Epithelial cell of prostate (primary cell): ENCODE measurements around the gene FDX1.

Experiments
- DNase-seq: peaks from one replicate; pipeline ENCODE4 v3.0.0-alpha.2; 2011; ENCODE audit warnings: low read depth, low spot score
- H3K27ac ChIP-seq: fragments of 450-650 bp; 2 replicates; pipeline ENCODE4 v1.5.1; 2017; ENCODE audit warnings: mild to moderate bottlenecking

Gene FDX1

DNA sequence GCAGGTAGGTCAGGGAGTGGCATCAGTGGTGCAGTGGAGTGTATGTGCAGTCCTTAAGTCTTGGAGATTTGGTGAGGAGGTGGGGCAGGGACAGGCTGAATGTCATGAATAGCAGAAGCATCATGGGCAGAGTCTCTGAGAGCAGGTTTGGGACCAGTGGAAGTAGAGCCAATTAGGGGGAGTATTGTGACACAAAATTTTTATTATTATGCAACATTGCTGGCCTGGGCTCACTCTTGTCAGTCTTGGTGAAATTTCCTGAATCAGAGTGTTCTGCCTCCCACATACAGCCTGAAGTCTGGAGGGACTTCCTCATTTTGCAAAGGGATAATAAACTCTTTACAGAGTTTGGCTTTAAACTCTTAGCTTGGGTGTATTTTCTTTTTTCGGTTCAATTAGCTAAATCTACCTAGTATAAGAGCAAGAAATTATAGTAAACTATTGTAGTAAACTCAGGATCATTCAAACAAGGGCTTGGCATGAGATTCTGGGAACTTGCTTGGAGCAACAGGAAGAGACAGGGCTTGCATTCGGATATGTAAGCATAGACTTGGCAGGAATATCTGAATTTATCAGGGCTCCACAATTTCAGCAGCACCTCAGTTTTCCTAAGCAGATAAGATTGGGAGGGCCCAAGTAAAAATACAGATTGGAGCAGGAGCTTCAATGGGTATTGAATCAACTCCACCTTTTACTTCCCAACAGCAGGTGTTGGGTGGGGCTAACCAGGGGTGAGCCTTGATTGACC is 67.7 kb downstream of the FDX1 start:
- no peak for DNase-seq
- H3K27ac ChIP-seq, result no peak overlapping the region

DNA sequence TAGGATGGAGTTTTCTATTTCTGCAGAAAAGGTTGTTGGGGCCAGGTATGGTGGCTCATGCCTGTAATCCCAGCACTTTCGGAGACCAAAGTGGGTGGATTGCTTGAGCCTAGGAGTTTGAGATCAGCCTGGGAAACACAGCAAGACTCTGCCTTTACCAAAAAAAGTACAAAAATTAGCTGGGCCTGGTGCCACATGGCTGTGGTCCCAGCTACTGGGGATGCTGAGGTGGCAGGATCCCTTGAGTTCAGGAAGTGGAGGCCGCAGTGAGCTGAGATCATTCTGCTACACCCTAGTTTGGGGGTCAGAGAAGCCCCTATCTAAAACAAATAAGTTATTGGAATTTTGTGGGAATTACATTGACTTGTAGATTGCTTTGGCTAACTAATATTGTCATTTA is 71.7 kb downstream of the FDX1 start:
- no peak overlapping the region for H3K27ac ChIP-seq
- DNase-seq, result no peak

DNA sequence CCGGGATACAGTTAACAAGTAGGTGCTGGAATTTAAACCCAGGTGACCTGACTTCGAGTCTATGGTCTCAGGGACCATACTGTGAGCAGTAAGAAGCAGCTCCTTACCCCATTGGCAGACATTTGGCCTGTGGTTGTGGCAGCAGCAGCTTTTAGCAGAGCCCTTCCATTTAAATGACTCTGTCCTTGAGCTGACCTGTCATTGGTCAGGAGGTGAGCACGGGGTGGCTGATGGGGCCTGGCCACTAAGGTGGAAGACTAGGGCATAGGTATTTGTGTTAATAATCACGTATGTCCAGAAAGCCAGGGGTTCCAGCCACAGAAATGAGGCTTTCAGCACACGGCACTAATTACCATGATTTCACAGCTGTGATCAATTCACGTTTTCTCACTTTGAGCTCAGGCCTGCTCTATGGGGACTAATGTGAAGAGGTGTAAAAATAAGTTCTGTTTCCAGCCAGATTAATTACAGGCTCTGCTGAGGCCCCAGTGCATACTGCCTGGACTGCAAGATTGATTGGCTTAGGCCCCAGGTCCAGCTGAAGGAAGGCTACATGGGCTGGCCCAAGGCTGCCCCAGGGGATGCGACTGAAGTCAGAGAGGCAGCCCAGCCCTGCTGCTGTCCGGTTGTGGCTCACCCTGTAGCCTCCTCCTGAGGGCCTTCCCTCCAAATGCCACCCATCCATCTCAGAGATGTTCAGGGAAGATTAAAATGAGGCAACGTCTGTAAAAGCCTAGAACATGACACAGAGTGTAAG is 76.0 kb downstream of the FDX1 start:
- no peak for DNase-seq
- H3K27ac ChIP-seq, result no peak overlapping the region

DNA sequence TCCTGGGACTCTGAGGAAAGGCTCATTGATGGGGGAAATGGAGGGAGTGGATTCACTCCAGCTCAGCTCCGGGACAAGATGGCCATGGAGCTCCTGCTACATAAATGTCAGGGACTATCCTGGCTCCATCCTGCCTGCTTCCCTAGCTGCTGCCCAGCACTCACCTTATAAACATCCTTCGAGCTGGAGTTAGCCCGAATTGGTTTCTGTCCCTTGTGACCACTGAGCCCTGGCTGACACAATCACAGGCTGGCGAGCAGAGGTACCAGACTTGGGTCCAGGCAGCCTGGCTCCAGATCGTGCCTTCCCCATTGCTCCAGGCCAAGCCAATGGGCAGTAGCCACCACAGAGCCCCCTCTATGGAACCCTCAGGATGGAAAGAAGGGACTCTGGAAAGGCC is 77.6 kb downstream of the FDX1 start:
- no peak for DNase-seq
- no peak overlapping the region for H3K27ac ChIP-seq

DNA sequence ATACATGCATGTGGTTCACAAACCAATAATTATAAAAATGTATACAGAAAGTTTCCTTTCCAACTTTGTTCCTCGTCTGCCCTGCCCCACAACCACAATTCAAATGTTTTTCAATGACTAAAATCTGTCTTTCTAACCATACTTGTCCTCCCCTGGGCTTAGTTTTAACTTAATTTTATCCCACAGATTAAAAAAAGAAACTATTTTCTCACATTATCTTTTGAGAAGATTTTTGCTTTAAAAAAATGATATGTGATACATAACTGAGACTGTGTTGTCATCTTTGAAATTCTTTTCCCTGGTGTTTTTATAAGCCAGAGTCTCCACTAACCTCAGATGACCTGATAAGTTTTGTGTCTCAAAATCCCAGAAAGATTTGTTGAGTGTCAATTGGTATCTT is 79.0 kb downstream of the FDX1 start:
- no peak for DNase-seq
- H3K27ac ChIP-seq, result no peak overlapping the region

DNA sequence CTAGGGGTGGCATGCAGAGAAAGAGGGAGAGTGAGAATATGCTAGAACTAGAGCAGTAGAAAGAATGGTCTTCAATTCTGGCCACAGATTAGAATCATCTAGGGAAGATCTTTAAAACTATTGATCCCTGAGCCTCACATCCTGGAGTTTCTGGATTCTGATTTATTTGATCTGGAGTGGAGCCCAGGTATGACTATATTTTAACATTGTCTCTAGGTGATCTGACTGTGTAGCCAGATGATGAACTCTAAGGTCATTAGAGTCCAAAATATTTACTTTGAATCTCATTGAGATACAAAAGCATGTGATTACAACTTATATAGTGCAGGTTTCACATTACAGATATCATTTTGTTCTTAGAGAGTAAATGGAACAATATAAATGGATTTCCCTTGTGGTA is 79.7 kb downstream of the FDX1 start:
- H3K27ac ChIP-seq, result no peak overlapping the region
- DNase-seq, result no peak

DNA sequence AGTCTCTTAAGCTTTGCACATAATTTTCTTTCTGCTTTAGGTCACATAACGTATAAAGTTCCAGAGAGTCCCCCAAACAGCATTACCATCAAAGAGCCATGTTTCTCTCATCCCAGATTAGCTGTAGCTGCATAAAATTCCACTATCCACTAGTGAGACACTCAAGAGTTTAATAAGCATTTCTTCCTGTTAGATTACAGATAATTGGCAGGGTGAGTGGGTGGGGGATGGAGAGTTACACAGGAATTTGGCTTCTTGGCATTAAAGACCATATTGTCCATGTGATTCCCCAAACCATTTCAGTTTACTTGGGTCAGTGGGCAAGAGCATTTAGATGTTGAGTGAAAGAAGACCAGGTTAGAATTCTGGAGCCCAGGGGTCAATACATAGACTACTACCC is 82.3 kb downstream of the FDX1 start:
- H3K27ac ChIP-seq, result no peak overlapping the region
- no peak for DNase-seq

DNA sequence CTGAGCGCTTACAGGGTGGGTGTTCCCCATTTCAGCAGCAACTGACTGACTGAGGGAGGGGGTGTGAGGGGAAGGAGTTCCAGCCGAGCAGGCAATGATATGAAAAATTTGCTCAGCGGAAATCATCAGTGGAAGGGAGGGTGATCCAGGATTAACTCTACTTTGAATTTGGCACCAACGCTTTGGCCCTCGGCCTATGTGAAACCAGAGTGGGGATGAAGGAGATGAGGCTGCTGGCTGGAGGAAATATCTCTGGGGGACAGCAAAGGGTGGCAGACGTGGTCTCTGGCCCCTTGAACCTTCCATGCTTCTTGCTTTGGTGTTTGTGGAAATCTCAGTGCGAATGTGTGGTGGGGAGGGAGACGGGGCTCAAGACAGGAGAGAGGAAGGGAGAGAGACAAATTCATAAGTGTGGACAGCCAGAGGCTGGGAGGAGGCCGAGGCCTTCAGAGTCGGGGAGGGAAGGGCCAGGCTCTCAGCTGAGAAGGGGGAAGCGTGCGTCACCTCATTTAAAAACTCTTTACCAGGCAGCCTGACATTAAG is 83.6 kb downstream of the FDX1 start:
- no peak for DNase-seq

DNA sequence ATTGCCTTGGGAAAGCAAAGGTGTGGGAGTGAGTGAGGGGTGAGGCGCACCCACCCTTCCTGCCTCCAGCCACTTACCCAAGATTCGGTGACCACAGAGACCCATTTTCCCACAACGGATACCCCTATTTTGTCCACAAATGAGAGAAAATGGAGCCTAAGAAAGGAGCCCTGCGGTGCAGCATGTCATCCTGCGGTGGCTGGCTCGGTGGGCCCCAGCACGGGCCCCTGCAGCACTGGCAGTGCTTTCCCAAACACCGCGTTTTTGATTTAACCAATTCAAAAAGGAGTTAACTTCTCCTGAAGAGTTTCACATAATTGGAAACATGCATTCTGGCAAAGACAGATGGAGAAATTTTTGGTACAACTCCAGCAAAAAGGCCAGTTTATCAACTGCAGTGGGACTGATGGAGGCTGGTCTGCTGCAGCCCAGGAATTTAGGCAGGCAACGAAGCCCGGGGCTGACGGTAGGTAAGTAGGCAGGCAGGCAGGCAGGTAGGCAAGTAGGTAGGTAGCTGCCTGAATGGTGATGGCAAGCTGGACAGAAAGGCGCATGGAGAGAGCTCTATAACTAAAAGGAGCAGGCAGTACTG is 84.2 kb downstream of the FDX1 start:
- no peak overlapping the region for H3K27ac ChIP-seq
- DNase-seq, result no peak

More for the DNA sequence above, 83.6 kb downstream of the FDX1 start:
- H3K27ac ChIP-seq, result no peak overlapping the region
